ENCODE data around the gene MBOAT1.

DNA sequence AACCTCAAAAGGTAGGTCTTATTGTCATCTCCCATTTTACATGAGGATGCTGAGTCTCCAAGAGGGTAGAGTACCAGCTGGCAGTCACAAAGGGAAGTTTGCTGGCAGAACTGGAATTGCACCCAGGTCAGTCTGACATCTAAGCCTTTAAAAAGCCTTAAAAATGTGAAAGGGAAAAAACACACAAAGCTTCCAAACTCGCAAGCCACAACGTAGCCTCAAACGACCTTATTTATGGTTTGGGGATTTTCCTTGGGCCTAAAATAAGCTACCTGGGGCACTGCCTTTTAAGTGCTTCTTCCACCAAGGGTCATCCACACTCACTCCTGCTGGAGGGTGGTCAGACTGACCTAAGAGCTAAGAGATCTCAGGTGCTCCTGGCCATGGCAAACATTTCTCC lies 2.1 kb downstream of the MBOAT1 start:
- TF ChIP-seq, protein P1, sequence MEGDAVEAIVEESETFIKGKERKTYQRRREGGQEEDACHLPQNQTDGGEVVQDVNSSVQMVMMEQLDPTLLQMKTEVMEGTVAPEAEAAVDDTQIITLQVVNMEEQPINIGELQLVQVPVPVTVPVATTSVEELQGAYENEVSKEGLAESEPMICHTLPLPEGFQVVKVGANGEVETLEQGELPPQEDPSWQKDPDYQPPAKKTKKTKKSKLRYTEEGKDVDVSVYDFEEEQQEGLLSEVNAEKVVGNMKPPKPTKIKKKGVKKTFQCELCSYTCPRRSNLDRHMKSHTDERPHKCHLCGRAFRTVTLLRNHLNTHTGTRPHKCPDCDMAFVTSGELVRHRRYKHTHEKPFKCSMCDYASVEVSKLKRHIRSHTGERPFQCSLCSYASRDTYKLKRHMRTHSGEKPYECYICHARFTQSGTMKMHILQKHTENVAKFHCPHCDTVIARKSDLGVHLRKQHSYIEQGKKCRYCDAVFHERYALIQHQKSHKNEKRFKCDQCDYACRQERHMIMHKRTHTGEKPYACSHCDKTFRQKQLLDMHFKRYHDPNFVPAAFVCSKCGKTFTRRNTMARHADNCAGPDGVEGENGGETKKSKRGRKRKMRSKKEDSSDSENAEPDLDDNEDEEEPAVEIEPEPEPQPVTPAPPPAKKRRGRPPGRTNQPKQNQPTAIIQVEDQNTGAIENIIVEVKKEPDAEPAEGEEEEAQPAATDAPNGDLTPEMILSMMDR (IDR thresholded peaks at IDR 0.05), result no peak
- no peak for TF ChIP-seq POLR2A (IDR thresholded peaks at IDR 0.05)
